Measurements from ENCODE around the gene RAPSN.

Gene RAPSN

DNA sequence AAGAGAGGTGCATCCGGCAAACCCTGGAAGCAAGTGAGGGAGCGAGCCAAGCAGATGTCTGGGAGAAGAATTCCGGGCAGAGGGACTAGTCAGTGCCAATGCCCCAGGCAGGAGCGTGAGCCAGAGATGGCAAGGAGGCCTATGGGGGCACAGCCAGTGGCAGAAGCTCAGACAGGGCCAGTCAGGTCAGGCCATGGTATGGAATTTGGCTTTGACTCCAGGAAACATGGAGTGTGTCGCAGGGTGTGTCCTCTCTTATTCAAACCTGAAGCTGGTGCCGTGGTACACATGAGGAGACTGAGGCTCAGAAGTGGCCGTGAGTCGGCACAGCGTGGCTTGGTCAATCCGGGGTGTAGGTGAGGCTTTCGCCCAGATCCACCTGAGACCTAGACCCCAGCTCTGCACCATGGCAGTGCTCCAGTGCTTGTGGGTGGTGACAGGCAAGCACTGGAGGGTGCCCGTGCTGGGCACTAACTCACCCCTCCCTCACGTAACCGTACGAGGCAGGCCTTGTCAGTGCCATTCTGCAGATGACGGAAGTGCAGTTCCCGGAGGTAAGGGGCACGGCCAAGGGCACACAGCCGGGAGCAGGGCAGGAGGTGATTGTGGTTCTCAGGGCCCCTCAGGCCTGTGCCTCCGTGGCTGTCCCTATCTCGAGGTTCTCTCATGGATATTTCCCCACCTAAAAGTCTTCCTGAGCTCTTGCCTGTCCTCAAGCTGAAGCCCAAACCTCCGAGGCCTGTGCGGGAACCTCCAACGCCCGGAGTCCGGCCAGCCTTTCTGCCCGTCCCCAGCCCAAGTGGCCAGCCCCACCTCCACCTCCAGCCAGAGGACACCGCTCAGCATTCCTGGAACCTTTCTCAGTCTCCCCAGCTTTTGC, 60.0 kb downstream of the RAPSN start:
- DNase-seq = peak in 2 of 3 donors; percentile 14 to 23

GRCh38 chr11:47387944-47388696, 60.8 kb downstream of the RAPSN start:
- DNase-seq = peak; percentile 86 to 91 (median 90)
